ENCODE measurements around the gene LOXL4.

LOXL4 gene

GRCh38 chr10:98257198-98257597, 10.8 kb downstream of the LOXL4 start:
- DNase-seq = no peak
- Histone ChIP-seq H3K56ac (ENCODE audit: low read length) (no peak overlapping the region), H3K27ac (ENCODE audit: low read depth, low read length) (no peak overlapping the region), H2AK5ac (ENCODE audit: low read length) (no peak overlapping the region), H2BK5ac (ENCODE audit: low read length) (no peak overlapping the region), H3K36me3 (ENCODE audit: control insufficient read depth, insufficient read depth, low read length) (no peaks in the 10 kb centered on the region), H3K79me1 (ENCODE audit: low read length) (no peaks in the 10 kb centered on the region), H3K4me3 (ENCODE audit: low read length) (no peak overlapping the region), H3K9ac (ENCODE audit: low read length) (no peak overlapping the region), H3K4me1 (ENCODE audit: control insufficient read depth, low read depth, low read length) (no peaks in the 10 kb centered on the region), H3K79me2 (ENCODE audit: control insufficient read depth, insufficient read depth, low read length) (no peaks in the 10 kb centered on the region), H3K4me2 (ENCODE audit: low read length) (no peak overlapping the region), H3K23ac (ENCODE audit: low read length) (no peak overlapping the region), H2BK120ac (ENCODE audit: low read depth, low read length) (no peak overlapping the region), H3K18ac (ENCODE audit: low read length) (no peak overlapping the region), H4K8ac (ENCODE audit: low read depth, low read length) (no peak overlapping the region), H4K5ac (ENCODE audit: low read length) (no peak overlapping the region), H2BK15ac (replicated peaks; ENCODE audit: low read depth) (no peak overlapping the region), H3K4ac (ENCODE audit: low read depth, low read length) (no peak overlapping the region), H3K27me3 (ENCODE audit: insufficient read depth, low read length, poor library complexity) (no peaks in the 10 kb centered on the region)
- WGBS (ENCODE audit: extremely low coverage, insufficient coverage, low lambda C conversion rate) = no CpG with 5 or more reads among the region's 12 CpGs

- Histone ChIP-seq H2BK5ac (ENCODE audit: low read length) (no peak overlapping the region), H3K27me3 (ENCODE audit: insufficient read depth, low read length, poor library complexity) (no peaks in the 10 kb centered on the region), H4K8ac (ENCODE audit: low read depth, low read length) (no peak overlapping the region), H3K56ac (ENCODE audit: low read length) (no peak overlapping the region), H4K5ac (ENCODE audit: low read length) (no peak overlapping the region), H3K23ac (ENCODE audit: low read length) (no peak overlapping the region), H2BK15ac (replicated peaks; ENCODE audit: low read depth) (no peak overlapping the region), H3K4ac (ENCODE audit: low read depth, low read length) (no peak overlapping the region), H3K79me2 (ENCODE audit: control insufficient read depth, insufficient read depth, low read length) (no peaks in the 10 kb centered on the region), H3K4me2 (ENCODE audit: low read length) (no peak overlapping the region), H3K27ac (ENCODE audit: low read depth, low read length) (no peak overlapping the region), H3K79me1 (ENCODE audit: low read length) (no peaks in the 10 kb centered on the region), H2BK120ac (ENCODE audit: low read depth, low read length) (no peak overlapping the region), H3K4me1 (ENCODE audit: control insufficient read depth, low read depth, low read length) (no peaks in the 10 kb centered on the region), H3K36me3 (ENCODE audit: control insufficient read depth, insufficient read depth, low read length) (no peaks in the 10 kb centered on the region), H3K18ac (ENCODE audit: low read length) (no peak overlapping the region), H3K9ac (ENCODE audit: low read length) (no peak overlapping the region), H2AK5ac (ENCODE audit: low read length) (no peak overlapping the region), H3K4me3 (ENCODE audit: low read length) (no peak overlapping the region)
- no peak for DNase-seq
- no CpG with 5 or more reads among the region's 11 CpGs for WGBS (ENCODE audit: extremely low coverage, insufficient coverage, low lambda C conversion rate)
Measured at GRCh38 chr10:98256692-98257091, 11.3 kb downstream of the LOXL4 start.

- no peak overlapping the region for H3K23ac ChIP-seq (ENCODE audit: low read length)
- no peaks in the 10 kb centered on the region for H3K36me3 ChIP-seq (ENCODE audit: control insufficient read depth, insufficient read depth, low read length)
- H4K5ac ChIP-seq (ENCODE audit: low read length) = no peak overlapping the region
- no peaks in the 10 kb centered on the region for H3K4me1 ChIP-seq (ENCODE audit: control insufficient read depth, low read depth, low read length)
- no peaks in the 10 kb centered on the region for H3K27me3 ChIP-seq (ENCODE audit: insufficient read depth, low read length, poor library complexity)
- H3K79me2 ChIP-seq (ENCODE audit: control insufficient read depth, insufficient read depth, low read length) = no peaks in the 10 kb centered on the region
- no peak overlapping the region for H2BK15ac ChIP-seq (replicated peaks; ENCODE audit: low read depth)
- no peak overlapping the region for H4K8ac ChIP-seq (ENCODE audit: low read depth, low read length)
- no peak overlapping the region for H3K4ac ChIP-seq (ENCODE audit: low read depth, low read length)
- H2BK120ac ChIP-seq (ENCODE audit: low read depth, low read length) = no peak overlapping the region
- H3K27ac ChIP-seq (ENCODE audit: low read depth, low read length) = no peak overlapping the region
- no CpG with 5 or more reads among the region's 17 CpGs for WGBS (ENCODE audit: extremely low coverage, insufficient coverage, low lambda C conversion rate)
- H3K18ac ChIP-seq (ENCODE audit: low read length) = no peak overlapping the region
- no peak overlapping the region for H3K56ac ChIP-seq (ENCODE audit: low read length)
- H3K4me2 ChIP-seq (ENCODE audit: low read length) = no peak overlapping the region
- no peak for DNase-seq
- H3K79me1 ChIP-seq (ENCODE audit: low read length) = no peaks in the 10 kb centered on the region
- H3K9ac ChIP-seq (ENCODE audit: low read length) = no peak overlapping the region
- H2BK5ac ChIP-seq (ENCODE audit: low read length) = no peak overlapping the region
- H3K4me3 ChIP-seq (ENCODE audit: low read length) = no peak overlapping the region
- H2AK5ac ChIP-seq (ENCODE audit: low read length) = no peak overlapping the region
Measured at GRCh38 chr10:98255146-98255877, 12.7 kb downstream of the LOXL4 start.

- no peak overlapping the region for H3K4ac ChIP-seq (ENCODE audit: low read depth, low read length)
- H3K27ac ChIP-seq (ENCODE audit: low read depth, low read length) = no peak overlapping the region
- H3K27me3 ChIP-seq (ENCODE audit: insufficient read depth, low read length, poor library complexity) = no peaks in the 10 kb centered on the region
- DNase-seq = no peak
- no peak overlapping the region for H2AK5ac ChIP-seq (ENCODE audit: low read length)
- H3K18ac ChIP-seq (ENCODE audit: low read length) = no peak overlapping the region
- H3K79me1 ChIP-seq (ENCODE audit: low read length) = no peaks in the 10 kb centered on the region
- no peak overlapping the region for H3K4me2 ChIP-seq (ENCODE audit: low read length)
- no peaks in the 10 kb centered on the region for H3K4me1 ChIP-seq (ENCODE audit: control insufficient read depth, low read depth, low read length)
- H3K4me3 ChIP-seq (ENCODE audit: low read length) = no peak overlapping the region
- no peak overlapping the region for H2BK15ac ChIP-seq (replicated peaks; ENCODE audit: low read depth)
- no peak overlapping the region for H3K56ac ChIP-seq (ENCODE audit: low read length)
- no peak overlapping the region for H4K5ac ChIP-seq (ENCODE audit: low read length)
- no peak overlapping the region for H2BK5ac ChIP-seq (ENCODE audit: low read length)
- no peak overlapping the region for H2BK120ac ChIP-seq (ENCODE audit: low read depth, low read length)
- H3K79me2 ChIP-seq (ENCODE audit: control insufficient read depth, insufficient read depth, low read length) = no peaks in the 10 kb centered on the region
- H3K23ac ChIP-seq (ENCODE audit: low read length) = no peak overlapping the region
- no peak overlapping the region for H3K9ac ChIP-seq (ENCODE audit: low read length)
- no CpG with 5 or more reads among the region's 10 CpGs for WGBS (ENCODE audit: extremely low coverage, insufficient coverage, low lambda C conversion rate)
- H3K36me3 ChIP-seq (ENCODE audit: control insufficient read depth, insufficient read depth, low read length) = no peaks in the 10 kb centered on the region
- H4K8ac ChIP-seq (ENCODE audit: low read depth, low read length) = no peak overlapping the region
Measured at GRCh38 chr10:98254234-98254974, 13.6 kb downstream of the LOXL4 start.

GRCh38 chr10:98253499-98253898, 14.5 kb downstream of the LOXL4 start:
- no peaks in the 10 kb centered on the region for H3K36me3 ChIP-seq (ENCODE audit: control insufficient read depth, insufficient read depth, low read length)
- no peak overlapping the region for H2BK120ac ChIP-seq (ENCODE audit: low read depth, low read length)
- H4K5ac ChIP-seq (ENCODE audit: low read length) = no peak overlapping the region
- no peak overlapping the region for H3K18ac ChIP-seq (ENCODE audit: low read length)
- no peak overlapping the region for H3K23ac ChIP-seq (ENCODE audit: low read length)
- H3K56ac ChIP-seq (ENCODE audit: low read length) = no peak overlapping the region
- H2BK5ac ChIP-seq (ENCODE audit: low read length) = no peak overlapping the region
- no CpG with 5 or more reads among the region's 17 CpGs for WGBS (ENCODE audit: extremely low coverage, insufficient coverage, low lambda C conversion rate)
- H3K27me3 ChIP-seq (ENCODE audit: insufficient read depth, low read length, poor library complexity) = no peaks in the 10 kb centered on the region
- H2AK5ac ChIP-seq (ENCODE audit: low read length) = no peak overlapping the region
- no peaks in the 10 kb centered on the region for H3K4me1 ChIP-seq (ENCODE audit: control insufficient read depth, low read depth, low read length)
- no peaks in the 10 kb centered on the region for H3K79me2 ChIP-seq (ENCODE audit: control insufficient read depth, insufficient read depth, low read length)
- H3K27ac ChIP-seq (ENCODE audit: low read depth, low read length) = no peak overlapping the region
- no peak overlapping the region for H3K9ac ChIP-seq (ENCODE audit: low read length)
- no peak overlapping the region for H3K4me3 ChIP-seq (ENCODE audit: low read length)
- H4K8ac ChIP-seq (ENCODE audit: low read depth, low read length) = no peak overlapping the region
- H2BK15ac ChIP-seq (replicated peaks; ENCODE audit: low read depth) = no peak overlapping the region
- no peak overlapping the region for H3K4ac ChIP-seq (ENCODE audit: low read depth, low read length)
- DNase-seq = no peak
- H3K79me1 ChIP-seq (ENCODE audit: low read length) = no peaks in the 10 kb centered on the region
- no peak overlapping the region for H3K4me2 ChIP-seq (ENCODE audit: low read length)

Data from mesendoderm (in vitro differentiated cells).